SK-N-SH treated with all-trans-retinoic acid at 6 μM for 48 hours (cell line): ENCODE data around the gene RNF166.

ENCODE experiments used
- GLIS3 ChIP-seq: fragments of 250-450 bp; sonication (Bioruptor Pico); IDR thresholded peaks from 2 replicates; pipeline ENCODE4 v1.5.0; 2020; ENCODE audit warnings: mild to moderate bottlenecking, moderate library complexity
- ISL1 ChIP-seq: fragments of 250-450 bp; sonication (Bioruptor Pico); IDR thresholded peaks from 2 replicates; pipeline ENCODE4 v2.1.2; 2022; ENCODE audit warnings: mild to moderate bottlenecking, moderate library complexity
- ZC3H10 ChIP-seq: fragments of 250-450 bp; sonication (Bioruptor Pico); IDR thresholded peaks from 2 replicates; pipeline ENCODE4 v1.5.1; 2021; ENCODE audit warnings: mild to moderate bottlenecking, moderate library complexity
- ZFP30 ChIP-seq: fragments of 450-650 bp; formaldehyde crosslinking; IDR thresholded peaks from 2 replicates; pipeline ENCODE4 v1.5.0; 2022; ENCODE audit warnings: mild to moderate bottlenecking, moderate library complexity
- ZNF565 ChIP-seq: fragments of 450-650 bp; formaldehyde crosslinking; conservative IDR thresholded peaks from 2 replicates; pipeline ENCODE4 v1.5.0; 2020; ENCODE audit warnings: low read depth, mild to moderate bottlenecking, moderate library complexity
- TF ChIP-seq, protein P1 (sequence below): fragments of 250-450 bp; sonication (Bioruptor Pico); IDR thresholded peaks from 2 replicates; pipeline ENCODE4 v1.5.1; 2020; ENCODE audit warnings: low read depth, mild to moderate bottlenecking, moderate library complexity

- TF ChIP-seq, protein P1, sequence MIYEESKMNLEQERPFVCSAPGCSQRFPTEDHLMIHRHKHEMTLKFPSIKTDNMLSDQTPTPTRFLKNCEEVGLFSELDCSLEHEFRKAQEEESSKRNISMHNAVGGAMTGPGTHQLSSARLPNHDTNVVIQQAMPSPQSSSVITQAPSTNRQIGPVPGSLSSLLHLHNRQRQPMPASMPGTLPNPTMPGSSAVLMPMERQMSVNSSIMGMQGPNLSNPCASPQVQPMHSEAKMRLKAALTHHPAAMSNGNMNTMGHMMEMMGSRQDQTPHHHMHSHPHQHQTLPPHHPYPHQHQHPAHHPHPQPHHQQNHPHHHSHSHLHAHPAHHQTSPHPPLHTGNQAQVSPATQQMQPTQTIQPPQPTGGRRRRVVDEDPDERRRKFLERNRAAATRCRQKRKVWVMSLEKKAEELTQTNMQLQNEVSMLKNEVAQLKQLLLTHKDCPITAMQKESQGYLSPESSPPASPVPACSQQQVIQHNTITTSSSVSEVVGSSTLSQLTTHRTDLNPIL (CRISPR knock-in tag), result no peak
- TF ChIP-seq ZFP30 (no peak), GLIS3 (no peak), ZNF565 (CRISPR knock-in tag) (no peak), ZC3H10 (CRISPR knock-in tag) (no peak), ISL1 (no peak)
Observed at GRCh38 chr16:88723507-88723887, 17.3 kb upstream of the RNF166 start.
